ENCODE data around the gene GAS1.

GRCh38 chr9:86975606-86976005, 28.3 kb upstream of the GAS1 start:
- TF ChIP-seq CTCF (conservative IDR thresholded peaks at IDR 0.05 in 1 of 2, IDR thresholded peaks at IDR 0.05 in 1 of 2; ENCODE audit: low read depth in 1 of 2, low read length in 2 of 2) (no peak), EZH2 (IDR thresholded peaks at IDR 0.05; ENCODE audit: low read length, missing control alignments) (no peak)

Measured in fibroblast of lung (primary cell).